Astrocyte of the spinal cord (primary cell): ENCODE results near the gene MATK.
"Not testable (repeated sequence)": the region's sequence is repeated elsewhere in the genome, so short reads cannot be mapped to it uniquely, and the experiment has no call there.

ENCODE experiments used
- DNase-seq: peaks from one replicate; pipeline ENCODE4 v3.0.0; 2011; ENCODE audit warnings: low read depth, low spot score
- H3K4me3 ChIP-seq: 2 replicates; pipeline ENCODE4 v1.5.1; 2011; ENCODE audit warnings: low read depth, mild to moderate bottlenecking, low read length, moderate library complexity
- in situ Hi-C: cut with HindIII; loops from 2 replicates; pipeline ENCODE4 v1.10.0; 2017; ENCODE audit warnings: low sequenced_read_pairs
- TF ChIP-seq, protein P1 (sequence below): IDR thresholded peaks from 2 replicates; pipeline ENCODE4 v1.5.1; 2012; ENCODE audit warnings: low read depth, mild to moderate bottlenecking, low read length, inconsistent platforms

Gene MATK

DNA sequence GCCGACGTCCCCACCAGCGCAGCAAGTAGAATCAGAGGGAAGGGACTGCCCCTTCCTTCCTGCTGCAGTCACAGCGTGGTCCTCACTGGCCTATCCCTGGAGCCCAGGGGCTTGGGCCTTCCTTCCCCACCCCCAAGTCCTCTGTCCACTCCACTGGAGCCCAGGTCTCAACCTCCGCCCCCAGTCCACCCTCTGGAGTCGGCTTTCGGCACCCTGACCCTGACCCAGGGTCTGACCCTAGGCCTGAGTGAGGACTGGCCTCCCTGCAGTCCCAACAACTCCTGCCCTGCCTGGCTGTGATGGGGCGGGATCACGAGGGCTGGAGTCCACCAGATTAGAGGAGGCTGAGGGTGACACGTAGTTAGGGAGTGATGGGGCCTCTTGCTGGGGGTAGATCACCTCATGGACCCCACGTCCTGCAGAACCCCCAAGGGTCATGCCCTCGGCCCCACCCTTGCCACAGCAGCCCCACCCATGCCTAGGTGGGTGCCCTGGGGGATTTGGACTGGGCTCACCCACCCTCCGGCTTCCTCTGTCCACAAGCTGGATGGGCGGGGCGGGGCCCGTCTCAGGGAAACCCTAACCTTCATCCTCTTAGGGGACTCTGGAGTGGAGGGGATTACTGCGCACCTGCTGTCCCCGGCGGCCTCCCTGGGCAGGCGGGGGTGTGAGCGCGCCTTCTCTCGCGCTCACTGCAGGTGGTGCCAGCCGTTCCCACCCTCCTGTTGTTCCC is 18.0 kb downstream of the MATK start:
- in situ Hi-C loops = no loop called here
- H3K4me3 ChIP-seq = no peak overlapping the region

DNA sequence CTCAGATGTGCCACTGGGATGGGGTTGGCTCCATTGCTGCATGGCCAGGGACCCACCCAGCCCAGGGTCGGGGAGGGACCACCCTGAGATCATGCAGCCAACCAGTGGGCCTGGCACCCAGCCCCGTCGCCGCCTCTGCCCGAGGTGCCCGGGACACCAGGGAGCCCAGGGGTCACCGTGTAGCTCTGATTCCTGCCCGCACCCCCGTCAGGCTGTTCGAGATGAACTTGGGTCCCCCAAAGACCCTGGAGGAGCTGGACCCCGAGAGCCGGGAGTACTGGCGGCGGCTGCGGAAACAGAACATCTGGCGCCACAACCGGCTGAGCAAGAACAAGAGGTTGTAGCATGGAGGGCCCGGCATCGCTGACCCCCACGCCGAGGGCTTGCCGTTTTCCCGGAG is 19.1 kb downstream of the MATK start:
- in situ Hi-C loops = no loop called here
- TF ChIP-seq, protein P1, sequence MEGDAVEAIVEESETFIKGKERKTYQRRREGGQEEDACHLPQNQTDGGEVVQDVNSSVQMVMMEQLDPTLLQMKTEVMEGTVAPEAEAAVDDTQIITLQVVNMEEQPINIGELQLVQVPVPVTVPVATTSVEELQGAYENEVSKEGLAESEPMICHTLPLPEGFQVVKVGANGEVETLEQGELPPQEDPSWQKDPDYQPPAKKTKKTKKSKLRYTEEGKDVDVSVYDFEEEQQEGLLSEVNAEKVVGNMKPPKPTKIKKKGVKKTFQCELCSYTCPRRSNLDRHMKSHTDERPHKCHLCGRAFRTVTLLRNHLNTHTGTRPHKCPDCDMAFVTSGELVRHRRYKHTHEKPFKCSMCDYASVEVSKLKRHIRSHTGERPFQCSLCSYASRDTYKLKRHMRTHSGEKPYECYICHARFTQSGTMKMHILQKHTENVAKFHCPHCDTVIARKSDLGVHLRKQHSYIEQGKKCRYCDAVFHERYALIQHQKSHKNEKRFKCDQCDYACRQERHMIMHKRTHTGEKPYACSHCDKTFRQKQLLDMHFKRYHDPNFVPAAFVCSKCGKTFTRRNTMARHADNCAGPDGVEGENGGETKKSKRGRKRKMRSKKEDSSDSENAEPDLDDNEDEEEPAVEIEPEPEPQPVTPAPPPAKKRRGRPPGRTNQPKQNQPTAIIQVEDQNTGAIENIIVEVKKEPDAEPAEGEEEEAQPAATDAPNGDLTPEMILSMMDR = no peak
- no peak overlapping the region for H3K4me3 ChIP-seq
- no peak for DNase-seq

More for the DNA sequence above, 18.0 kb downstream of the MATK start:
- no peak for DNase-seq
- TF ChIP-seq, protein P1 = no peak

DNA sequence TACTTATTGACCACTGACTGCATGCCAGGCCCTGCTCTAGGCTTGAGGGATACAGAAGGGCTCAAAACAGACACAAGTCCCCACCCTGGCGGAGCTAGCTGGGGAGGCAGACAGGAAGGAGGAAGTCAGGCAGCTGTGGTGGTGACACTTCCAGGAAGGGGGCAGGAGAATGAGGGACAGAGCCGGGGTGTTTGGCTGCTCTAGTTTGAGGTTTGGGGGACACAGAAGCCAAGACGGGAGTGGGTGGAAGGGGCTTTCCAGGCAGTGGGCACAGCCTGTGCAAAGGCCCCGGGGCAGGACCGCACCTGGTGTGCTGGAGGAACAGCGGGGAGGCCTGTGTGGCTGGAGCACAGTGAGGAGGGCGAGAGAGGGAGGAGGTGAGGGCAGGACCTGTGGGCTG is 19.7 kb downstream of the MATK start:
- TF ChIP-seq, protein P1 = no peak
- DNase-seq = no peak
- in situ Hi-C loops = no loop called here
- H3K4me3 ChIP-seq = no peak overlapping the region

DNA sequence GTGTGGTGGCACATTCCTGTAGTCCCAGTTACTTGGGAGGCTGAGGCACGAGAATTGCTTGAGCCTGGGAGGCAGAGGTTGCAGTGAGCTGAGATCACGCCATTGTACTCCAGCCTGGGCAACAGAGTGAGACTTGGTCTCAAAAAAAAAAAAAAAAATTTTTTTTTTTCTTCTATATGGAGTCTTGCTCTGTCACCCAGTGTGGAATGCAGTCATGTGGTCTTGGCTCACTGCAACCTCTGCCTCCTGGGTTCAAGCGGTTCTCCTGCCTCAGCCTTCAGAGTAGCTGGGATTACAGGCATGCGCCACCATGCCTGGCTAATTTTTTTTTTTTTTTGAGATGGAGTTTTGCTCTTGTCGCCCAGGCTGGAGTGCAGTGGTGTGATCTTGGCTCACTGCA is 20.4 kb downstream of the MATK start:
- in situ Hi-C loops, H3K4me3 ChIP-seq, DNase-seq: not testable (repeated sequence)

DNA sequence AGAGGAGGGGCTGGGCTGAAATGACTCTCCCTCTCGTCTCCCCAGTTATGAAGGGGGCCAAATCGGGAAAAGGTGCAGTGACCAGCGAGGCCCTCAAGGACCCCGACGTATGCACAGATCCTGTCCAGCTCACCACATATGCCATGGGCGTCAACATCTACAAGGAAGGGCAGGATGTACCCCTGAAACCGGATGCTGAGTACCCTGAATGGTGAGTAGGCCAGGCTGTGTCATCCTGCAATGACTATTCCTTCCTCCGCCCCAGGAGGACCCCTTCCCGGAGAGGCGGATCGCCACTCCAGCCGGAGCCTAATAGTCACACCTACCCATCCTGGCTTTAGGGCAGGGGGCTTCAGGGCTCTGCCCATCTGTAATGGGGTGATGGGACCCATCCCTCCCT is 21.1 kb downstream of the MATK start:
- in situ Hi-C loops = no loop called here
- TF ChIP-seq, protein P1 = no peak
- H3K4me3 ChIP-seq = no peak overlapping the region
- no peak for DNase-seq

DNA sequence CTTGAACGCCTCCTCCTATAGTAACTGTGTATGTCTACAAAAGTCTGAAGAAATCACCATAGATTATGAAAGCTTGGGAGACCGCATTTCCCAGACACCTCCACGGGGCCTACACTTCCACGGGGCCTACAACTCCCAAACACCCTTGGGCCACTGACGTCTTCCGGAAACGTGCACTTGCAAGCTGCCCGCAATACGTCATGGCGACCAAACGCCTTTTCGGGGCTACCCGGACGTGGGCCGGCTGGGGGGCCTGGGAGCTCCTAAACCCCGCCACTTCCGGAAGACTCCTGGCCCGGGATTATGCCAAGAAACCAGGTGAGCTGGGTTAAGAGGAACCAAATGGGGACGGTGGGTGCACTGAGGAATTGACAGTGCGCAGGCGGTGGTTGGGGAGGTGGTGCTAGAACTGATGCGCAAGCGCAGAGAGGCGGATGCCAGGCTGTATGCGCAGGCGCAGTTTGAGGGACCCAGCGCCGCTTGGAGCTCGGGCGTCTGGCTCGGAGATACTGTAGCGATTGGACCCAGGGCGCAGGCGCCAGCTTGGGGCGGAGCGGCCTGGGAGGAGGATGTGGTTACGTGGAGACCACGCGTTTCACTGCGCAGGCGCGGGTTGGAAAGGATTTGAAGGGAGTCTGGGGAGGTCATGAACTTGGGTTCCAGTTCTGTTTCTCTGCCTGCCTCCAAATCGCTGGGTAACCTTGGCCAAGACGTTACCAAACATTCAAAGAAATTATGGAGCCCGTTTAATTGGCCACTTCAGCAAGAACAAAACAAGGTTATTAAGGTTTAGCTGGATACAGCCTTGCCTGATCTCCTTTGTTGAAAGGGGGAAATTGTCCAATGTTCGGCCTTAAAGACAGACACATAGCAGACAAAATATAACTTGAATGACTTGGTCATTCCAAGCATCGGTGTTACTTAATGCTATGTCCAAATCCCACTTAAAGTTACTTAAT is 23.4 kb downstream of the MATK start, which contains the start of gene MRPL54:
Gene MRPL54 (plus strand): TSS at position 182 of the 959 bp plus-strand sequence. CDS start 19 bp downstream, at position 201.
- DNase-seq = peak; percentile 99
- TF ChIP-seq, protein P1 = no peak
- H3K4me3 ChIP-seq = peak within 1 kb of the TSS; percentile 95
- in situ Hi-C loops = no loop called here

DNA sequence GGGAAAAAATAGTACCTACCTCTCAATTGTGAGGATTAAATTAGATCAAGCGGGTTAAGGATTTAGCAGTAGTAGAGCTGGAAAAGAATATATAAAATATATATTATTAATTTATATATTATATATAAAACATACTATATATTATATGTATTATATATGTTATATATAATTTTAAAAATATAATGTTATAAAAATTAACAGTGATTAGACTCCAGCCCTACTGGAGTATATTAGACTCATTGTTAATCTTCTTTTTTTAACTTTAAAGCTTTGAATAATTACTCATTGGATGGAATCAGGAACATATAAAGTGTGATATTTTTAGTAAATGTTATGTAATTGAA is 24.1 kb downstream of the MATK start:
- in situ Hi-C loops = no loop called here
- peak overlapping the region; percentile 94 for H3K4me3 ChIP-seq
- TF ChIP-seq, protein P1 = no peak
- DNase-seq = no peak
